Suprapubic skin (tissue), 4 donors: Measurements from ENCODE around the gene GJC1. TPM values are rescaled to one million over a fixed set of nuclear protein-coding genes. Genes with fewer than 3 reads are reported as not detected.

Source experiments
- DNase-seq, 2 donors: peaks; one replicate each; pipeline ENCODE4 v3.0.0-alpha.2; 2019; ENCODE audit warnings: low spot score in 2 of 2
- H3K27ac ChIP-seq: fragments of 200-600 bp; sonication (generic); one replicate; pipeline ENCODE4 v1.5.1; 2019
- H3K27me3 ChIP-seq: fragments of 200-600 bp; sonication (generic); one replicate; pipeline ENCODE4 v1.5.1; 2019
- H3K36me3 ChIP-seq: fragments of 200-600 bp; sonication (generic); one replicate; pipeline ENCODE4 v1.5.1; 2019
- H3K4me1 ChIP-seq: fragments of 200-600 bp; sonication (generic); one replicate; pipeline ENCODE4 v1.5.1; 2019
- H3K4me3 ChIP-seq: fragments of 200-600 bp; sonication (generic); one replicate; pipeline ENCODE4 v1.5.1; 2019; ENCODE audit warnings: mild to moderate bottlenecking
- H3K9me3 ChIP-seq: fragments of 200-600 bp; sonication (generic); one replicate; pipeline ENCODE4 v1.5.1; 2019
- CTCF ChIP-seq, 2 donors: fragments of 200-600 bp in 1 of 2; fragments of 450-650 bp in 1 of 2; sonication (generic) in 1 of 2; IDR thresholded peaks; one replicate each; pipeline ENCODE4 v1.5.1; 2016 to 2019; ENCODE audit warnings: antibody characterized with exemption in 2 of 2, mild to moderate bottlenecking in 1 of 2, moderate library complexity in 1 of 2
- EP300 ChIP-seq: sonication (generic); formaldehyde crosslinking; IDR thresholded peaks from one replicate; pipeline ENCODE4 v1.6.1; 2017; ENCODE audit warnings: antibody characterized with exemption
- POLR2A ChIP-seq, 2 donors: fragments of 450-650 bp; IDR thresholded peaks; one replicate each; pipeline ENCODE4 v1.6.1; 2017; ENCODE audit warnings: antibody characterized with exemption in 2 of 2, mild to moderate bottlenecking in 2 of 2, moderate library complexity in 2 of 2
- POLR2AphosphoS5 ChIP-seq, 3 donors: sonication (generic); formaldehyde crosslinking; IDR thresholded peaks; one replicate each; pipeline ENCODE4 v1.6.1; 2017; ENCODE audit warnings: antibody characterized with exemption in 3 of 3
- WGBS: methylation state at CpG from one replicate; pipeline ENCODE4 v1.1.5; 2018; 5-methylcytosine and 5-hydroxymethylcytosine counted together
- total RNA-seq, 4 donors: library from RNA; depleted of rRNA; stranded (reverse); fragments of >200 nt; gene quantifications; one replicate each; pipeline ENCODE4 v1.1.0, GENCODE V29; 2016

The GJC1 gene
- total RNA-seq, result 1 to 10 TPM; 1.1 to 7.8 (median 1.9) TPM

GRCh38 chr17:44829523-44830358 lies at the start of gene GJC1:
GJC1 (minus strand) TSS chr17:44830287; CDS start chr17:44805817, 24,470 bp downstream.
- Histone ChIP-seq H3K36me3 (no peaks in the 10 kb centered on the region), H3K9me3 (no peaks in the 10 kb centered on the region), H3K27me3 (peaks cover 92% of the 10 kb centered on the region), H3K27ac (peak within 1 kb of the TSS; percentile 65), H3K4me3 (peak within 1 kb of the TSS; percentile 58), H3K4me1 (peaks cover 17% of the 10 kb centered on the region)
- WGBS, result 0% methylated on average over 19 of the region's 123 CpGs
- no peak for DNase-seq
- TF ChIP-seq POLR2AphosphoS5 (IDR thresholded peaks at IDR 0.05) (no peak), EP300 (no peak), CTCF (IDR thresholded peaks at IDR 0.05) (no peak), POLR2A (IDR thresholded peaks at IDR 0.05) (no peak)

GRCh38 chr17:44879376-44879775 lies 49.3 kb upstream of the GJC1 start:
- Histone ChIP-seq H3K4me1 (no peaks in the 10 kb centered on the region), H3K4me3 (no peak overlapping the region), H3K27me3 (no peaks in the 10 kb centered on the region), H3K9me3 (no peaks in the 10 kb centered on the region), H3K27ac (no peak overlapping the region), H3K36me3 (peaks cover 97% of the 10 kb centered on the region)
- TF ChIP-seq POLR2AphosphoS5 (IDR thresholded peaks at IDR 0.05) (no peak), POLR2A (IDR thresholded peaks at IDR 0.05) (no peak), EP300 (no peak)
- DNase-seq, result no peak
- 90% methylated on average over 5 of the region's 6 CpGs for WGBS

- no peak for DNase-seq
- TF ChIP-seq POLR2AphosphoS5 (IDR thresholded peaks at IDR 0.05) (no peak), CTCF (IDR thresholded peaks at IDR 0.05) (peak in 1 of 2 donors; percentile 47)
- no peaks in the 10 kb centered on the region for H3K4me1 ChIP-seq
- no peak overlapping the region for H3K27ac ChIP-seq
- H3K27me3 ChIP-seq, result no peaks in the 10 kb centered on the region
- H3K4me3 ChIP-seq, result no peak overlapping the region
- H3K9me3 ChIP-seq, result no peaks in the 10 kb centered on the region
- WGBS, result 55% methylated on average over 6 of the region's 6 CpGs
- H3K36me3 ChIP-seq, result peaks cover 95% of the 10 kb centered on the region
Measured at GRCh38 chr17:44878627-44879221, 48.6 kb upstream of the GJC1 start.

GRCh38 chr17:44877121-44877520 lies 47.0 kb upstream of the GJC1 start:
- Histone ChIP-seq H3K36me3 (peaks cover 93% of the 10 kb centered on the region), H3K4me1 (no peaks in the 10 kb centered on the region), H3K9me3 (no peaks in the 10 kb centered on the region), H3K27ac (no peak overlapping the region), H3K27me3 (no peaks in the 10 kb centered on the region), H3K4me3 (no peak overlapping the region)
- DNase-seq, result no peak
- 76% methylated on average over 5 of the region's 5 CpGs for WGBS
- no peak for TF ChIP-seq EP300
- no peak for TF ChIP-seq CTCF (IDR thresholded peaks at IDR 0.05)
- no peak for TF ChIP-seq POLR2AphosphoS5 (IDR thresholded peaks at IDR 0.05)
- no peak for TF ChIP-seq POLR2A (IDR thresholded peaks at IDR 0.05)

GRCh38 chr17:44875761-44876160 lies 45.7 kb upstream of the GJC1 start:
- Histone ChIP-seq H3K4me1 (no peaks in the 10 kb centered on the region), H3K4me3 (no peak overlapping the region), H3K27me3 (no peaks in the 10 kb centered on the region), H3K36me3 (peaks cover 96% of the 10 kb centered on the region), H3K27ac (no peak overlapping the region), H3K9me3 (no peaks in the 10 kb centered on the region)
- no peak for DNase-seq
- TF ChIP-seq POLR2AphosphoS5 (IDR thresholded peaks at IDR 0.05) (no peak), POLR2A (IDR thresholded peaks at IDR 0.05) (no peak), EP300 (no peak), CTCF (IDR thresholded peaks at IDR 0.05) (no peak)
- WGBS, result 93% methylated on average over 6 of the region's 6 CpGs
